ENCODE data around the gene GLRX. TPM values are rescaled to one million over a fixed set of nuclear protein-coding genes. Genes with fewer than 3 reads are reported as not detected.

Gene GLRX
- total RNA-seq, 1 donor from 2014 or later, result 60.2 TPM

GRCh38 chr5:95821110-95822021, 1.2 kb downstream of the GLRX start:
- H3K9me3 Mint-ChIP-seq, result no peaks in the 10 kb centered on the region
- H3K27ac Mint-ChIP-seq, result peak overlapping the region; percentile 98
- peaks cover 85% of the 10 kb centered on the region for H3K4me1 Mint-ChIP-seq
- H3K27me3 Mint-ChIP-seq, result no peaks in the 10 kb centered on the region
- POLR2A ChIA-PET, result interaction anchor here (0.9 to 10.1 kb wide), 10 partner anchors 8 to 1050 kb away, joined by 3 to 233 read pairs (median 12); partner anchors contain the start of gene RFESD
- CTCF ChIA-PET, result interaction anchor here (1.1 to 4.5 kb wide), 7 partner anchors 12 to 59 kb away, joined by 3 to 32 read pairs (median 7); no protein-coding TSS in a partner anchor
- peak overlapping the region; percentile 95 for H3K4me3 Mint-ChIP-seq
- peaks cover 21% of the 10 kb centered on the region for H3K36me3 Mint-ChIP-seq (ENCODE audit: low read depth)
- no peak for DNase-seq
- intact Hi-C loops (cut with micrococcal nuclease), result loop anchor here (1.0 to 10.0 kb wide), 8 partner anchors 13 to 1361 kb away; partner anchors contain the start of genes ELL2, ERAP1 and RIOK2
- peak; percentile 46 for ATAC-seq (ENCODE audit: low read depth)
- no peak for TF ChIP-seq CTCF (IDR thresholded peaks at IDR 0.05)

DNA sequence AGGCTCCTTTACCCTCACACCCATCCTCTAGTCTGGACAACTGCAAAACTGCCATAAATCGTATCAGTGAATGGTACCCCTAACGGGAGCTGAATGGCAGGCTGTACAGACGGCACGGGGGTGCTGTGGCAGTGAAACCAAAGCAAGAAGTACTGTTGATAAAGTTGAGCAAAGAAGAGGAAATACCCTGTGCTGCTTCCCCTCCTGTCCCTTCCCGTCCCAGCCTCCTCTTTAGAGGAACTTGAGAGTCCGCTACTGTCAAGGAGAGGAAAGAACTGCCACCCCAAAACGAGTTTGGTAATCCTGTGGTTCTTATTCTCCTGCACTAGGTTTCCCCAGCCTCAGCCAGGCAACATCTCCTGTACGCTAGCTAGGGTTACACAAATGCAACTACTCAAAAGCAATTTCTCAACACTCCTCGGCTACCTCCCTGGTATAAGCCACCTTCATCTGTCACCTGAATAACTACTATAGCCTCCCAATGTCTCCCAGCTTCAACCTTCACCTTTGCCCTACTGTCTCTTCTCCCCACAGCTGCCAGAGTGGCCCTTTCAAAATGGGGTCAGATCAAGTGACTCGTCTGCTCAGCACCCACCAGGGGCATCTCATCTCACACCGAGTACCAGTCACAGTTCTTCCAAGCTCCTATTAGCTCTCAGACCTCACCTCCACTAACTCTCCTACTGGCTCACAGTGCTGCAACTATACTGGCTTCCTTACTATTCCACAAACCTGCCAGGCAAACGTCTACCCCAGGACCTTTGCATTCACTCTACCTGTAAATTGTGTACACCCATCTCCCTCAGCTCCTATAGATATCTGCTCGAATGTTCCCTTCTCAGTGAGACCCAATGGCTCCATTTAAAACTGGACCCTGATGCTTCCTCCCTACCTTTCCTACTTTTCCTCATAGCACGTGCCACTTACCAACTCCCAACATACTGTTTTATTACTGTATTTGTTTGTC, 4.1 kb downstream of the GLRX start:
- ATAC-seq (ENCODE audit: low read depth), result peak; percentile 55
- H3K4me3 Mint-ChIP-seq, result peak overlapping the region; percentile 78

DNA sequence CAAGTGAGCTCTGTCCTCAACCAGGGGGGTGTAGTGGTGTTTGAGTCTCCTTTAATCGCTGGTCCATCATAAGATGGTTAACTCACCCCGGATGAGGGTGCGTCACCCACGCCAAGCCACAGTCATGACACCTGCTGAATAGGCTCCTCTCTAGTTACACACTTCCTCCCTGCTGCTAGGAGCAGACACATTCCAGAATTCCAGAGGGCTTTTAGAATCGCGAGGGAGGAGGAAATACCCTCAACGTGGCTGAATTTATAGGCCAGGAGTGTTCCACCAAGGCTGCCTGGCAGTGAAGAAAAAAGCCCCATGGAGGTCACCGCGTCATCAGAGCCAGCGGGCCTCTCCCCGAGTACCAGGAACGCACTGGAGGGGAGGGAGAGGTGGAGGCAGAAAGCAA, 5.1 kb downstream of the GLRX start:
- ChIA-PET POLR2A (interaction anchor here (0.6 to 10.1 kb wide), 5 partner anchors 11 to 36 kb away, joined by 3 to 233 read pairs (median 7); no protein-coding TSS in a partner anchor), CTCF (interaction anchor here (1.6 to 3.5 kb wide), 4 partner anchors 9 to 36 kb away, joined by 3 to 28 read pairs (median 8); no protein-coding TSS in a partner anchor)
- no peaks in the 10 kb centered on the region for H3K27me3 Mint-ChIP-seq
- ATAC-seq (ENCODE audit: low read depth) (no peak), DNase-seq (no peak)
- peak overlapping the region; percentile 98 for H3K27ac Mint-ChIP-seq
- H3K4me1 Mint-ChIP-seq, result peaks cover 80% of the 10 kb centered on the region
- no peak for TF ChIP-seq CTCF (IDR thresholded peaks at IDR 0.05)
- H3K9me3 Mint-ChIP-seq, result no peaks in the 10 kb centered on the region
- intact Hi-C loops (cut with micrococcal nuclease), result no loop called here
- H3K4me3 Mint-ChIP-seq, result peak overlapping the region; percentile 78
- peaks cover 57% of the 10 kb centered on the region for H3K36me3 Mint-ChIP-seq (ENCODE audit: low read depth)

More for the DNA sequence above, 4.1 kb downstream of the GLRX start:
- Mint-ChIP-seq H3K27ac (peak overlapping the region; percentile 98), H3K36me3 (ENCODE audit: low read depth) (peaks cover 49% of the 10 kb centered on the region), H3K9me3 (no peaks in the 10 kb centered on the region), H3K4me1 (peaks cover 86% of the 10 kb centered on the region), H3K27me3 (no peaks in the 10 kb centered on the region)
- intact Hi-C loops (cut with micrococcal nuclease), result loop anchor here (1.0 kb wide), 2 partner anchors 16 to 25 kb away; no protein-coding TSS in a partner anchor
- ChIA-PET POLR2A (interaction anchor here (1.0 to 10.1 kb wide), 5 partner anchors 12 to 172 kb away, joined by 3 to 233 read pairs (median 7); partner anchors contain the start of gene RFESD), CTCF (interaction anchor here (1.1 to 3.5 kb wide), 5 partner anchors 10 to 37 kb away, joined by 3 to 28 read pairs (median 7); no protein-coding TSS in a partner anchor)
- peak; percentile 37 for DNase-seq
- TF ChIP-seq CTCF (IDR thresholded peaks at IDR 0.05), result no peak

GRCh38 chr5:95816776-95817175, 5.8 kb downstream of the GLRX start:
- ChIA-PET POLR2A (interaction anchor here (0.6 to 10.1 kb wide), 2 partner anchors 21 to 27 kb away, joined by 4 to 233 read pairs; no protein-coding TSS in a partner anchor), CTCF (interaction anchor here (1.6 to 2.0 kb wide), 3 partner anchors 8 to 36 kb away, joined by 3 to 8 read pairs (median 7); no protein-coding TSS in a partner anchor)
- DNase-seq (no peak), ATAC-seq (ENCODE audit: low read depth) (no peak)
- H3K27ac Mint-ChIP-seq, result peak overlapping the region; percentile 98
- intact Hi-C loops (cut with micrococcal nuclease), result no loop called here
- peaks cover 58% of the 10 kb centered on the region for H3K36me3 Mint-ChIP-seq (ENCODE audit: low read depth)
- H3K9me3 Mint-ChIP-seq, result no peaks in the 10 kb centered on the region
- H3K27me3 Mint-ChIP-seq, result no peaks in the 10 kb centered on the region
- peak overlapping the region; percentile 78 for H3K4me3 Mint-ChIP-seq
- peaks cover 83% of the 10 kb centered on the region for H3K4me1 Mint-ChIP-seq
- TF ChIP-seq CTCF (IDR thresholded peaks at IDR 0.05), result no peak
